H9 (cell line): Measurements from ENCODE around the gene SCUBE1. TPM values are rescaled to one million over a fixed set of nuclear protein-coding genes. Genes with fewer than 3 reads are reported as not detected.

Experiments
- DNase-seq: peaks from one replicate; pipeline ENCODE4 v3.0.0-alpha.2; 2017
- H2AFZ ChIP-seq: one replicate; pipeline ENCODE4 v1.6.1; 2013; ENCODE audit warnings: mild to moderate bottlenecking, low read length, control low read depth, moderate library complexity
- H2AK5ac ChIP-seq: 2 replicates; pipeline ENCODE4 v1.6.1; 2013; ENCODE audit warnings: low read length, control low read depth, mixed read lengths; ENCODE audit not compliant: insufficient read length
- H2BK120ac ChIP-seq: one replicate; pipeline ENCODE4 v1.6.1; 2013; ENCODE audit warnings: low read depth, mild to moderate bottlenecking, low read length, control low read depth, inconsistent platforms; ENCODE audit not compliant: poor library complexity, severe bottlenecking
- H2BK12ac ChIP-seq: 2 replicates; pipeline ENCODE4 v1.6.1; 2013; ENCODE audit warnings: low read length, control low read depth, mixed read lengths, low read depth; ENCODE audit not compliant: insufficient read length
- H2BK15ac ChIP-seq: 2 replicates; pipeline ENCODE4 v1.6.1; 2013; ENCODE audit warnings: low read depth, low read length, control low read depth
- H2BK20ac ChIP-seq: one replicate; pipeline ENCODE4 v1.6.1; 2013; ENCODE audit warnings: low read depth, mild to moderate bottlenecking, low read length, control low read depth, inconsistent platforms; ENCODE audit not compliant: poor library complexity, severe bottlenecking
- H2BK5ac ChIP-seq: 2 replicates; pipeline ENCODE4 v1.6.1; 2013; ENCODE audit warnings: low read length, control low read depth, mixed read lengths; ENCODE audit not compliant: insufficient read length
- H3K14ac ChIP-seq: 2 replicates; pipeline ENCODE4 v1.6.1; 2013; ENCODE audit warnings: low read length, control low read depth; ENCODE audit not compliant: insufficient read depth
- H3K18ac ChIP-seq: 2 replicates; pipeline ENCODE4 v1.6.1; 2013; ENCODE audit warnings: low read depth, mild to moderate bottlenecking, mixed read lengths, low read length, control low read depth; ENCODE audit not compliant: insufficient read length
- H3K23ac ChIP-seq: 2 replicates; pipeline ENCODE4 v1.6.1; 2013; ENCODE audit warnings: low read length, control low read depth, mixed read lengths, low read depth; ENCODE audit not compliant: insufficient read length
- H3K23me2 ChIP-seq: 2 replicates; pipeline ENCODE4 v1.6.1; 2013; ENCODE audit warnings: low read depth, mild to moderate bottlenecking, mixed read lengths, low read length, control low read depth; ENCODE audit not compliant: insufficient read length, poor library complexity, severe bottlenecking
- H3K27ac ChIP-seq: 2 replicates; pipeline ENCODE4 v1.5.1; 2013; ENCODE audit warnings: low read length, control low read depth, mixed read lengths, low read depth; ENCODE audit not compliant: insufficient read length
- H3K27me3 ChIP-seq: 2 replicates; pipeline ENCODE4 v1.6.1; 2013; ENCODE audit warnings: low read length, control low read depth, inconsistent platforms; ENCODE audit not compliant: insufficient read depth
- H3K4ac ChIP-seq: 2 replicates; pipeline ENCODE4 v1.6.1; 2013; ENCODE audit warnings: low read depth, mild to moderate bottlenecking, control low read depth, inconsistent platforms, low read length, moderate library complexity
- H3K4me1 ChIP-seq: 2 replicates; pipeline ENCODE4 v1.6.1; 2013; ENCODE audit warnings: low read length, control low read depth, inconsistent platforms; ENCODE audit not compliant: insufficient read depth
- H3K4me2 ChIP-seq: 2 replicates; pipeline ENCODE4 v1.6.1; 2013; ENCODE audit warnings: low read length, control low read depth, mixed read lengths; ENCODE audit not compliant: insufficient read length, insufficient read depth
- H3K56ac ChIP-seq: 2 replicates; pipeline ENCODE4 v1.6.1; 2013; ENCODE audit warnings: low read depth, mild to moderate bottlenecking, mixed read lengths, low read length, control low read depth; ENCODE audit not compliant: insufficient read length
- H3K79me1 ChIP-seq: 2 replicates; pipeline ENCODE4 v1.6.1; 2013; ENCODE audit warnings: low read depth, mild to moderate bottlenecking, moderate library complexity, low read length, control low read depth, inconsistent platforms; ENCODE audit not compliant: insufficient read depth, poor library complexity, severe bottlenecking
- H3K79me2 ChIP-seq: 2 replicates; pipeline ENCODE4 v1.6.1; 2013; ENCODE audit warnings: low read length, control low read depth, inconsistent platforms; ENCODE audit not compliant: insufficient read depth
- H3K9ac ChIP-seq: 2 replicates; pipeline ENCODE4 v1.6.1; 2013; ENCODE audit warnings: low read length, control low read depth, mixed read lengths; ENCODE audit not compliant: insufficient read length; ENCODE audit errors: extremely low read depth
- H3K9me3 ChIP-seq: one replicate; pipeline ENCODE4 v1.6.1; 2013; ENCODE audit warnings: low read depth, low read length, inconsistent platforms; ENCODE audit not compliant: control insufficient read depth
- H3T11ph ChIP-seq: one replicate; pipeline ENCODE4 v1.6.1; 2013; ENCODE audit warnings: mild to moderate bottlenecking, low read length, control low read depth, inconsistent platforms
- H4K20me1 ChIP-seq: one replicate; pipeline ENCODE4 v1.6.1; 2013; ENCODE audit not compliant: control insufficient read depth, insufficient read length, insufficient read depth
- H4K5ac ChIP-seq: 2 replicates; pipeline ENCODE4 v1.6.1; 2013; ENCODE audit warnings: low read depth, mild to moderate bottlenecking, mixed read lengths, low read length, control low read depth; ENCODE audit not compliant: insufficient read length
- H4K8ac ChIP-seq: replicated peaks from 2 replicates; pipeline ENCODE4 v1.6.1; 2013; ENCODE audit warnings: low read length, control low read depth, mixed read lengths, low read depth; ENCODE audit not compliant: insufficient read length
- H4K91ac ChIP-seq: 2 replicates; pipeline ENCODE4 v1.6.1; 2013; ENCODE audit warnings: low read depth, mild to moderate bottlenecking, moderate library complexity, mixed read lengths, low read length, control low read depth; ENCODE audit not compliant: insufficient read length
- H3K27ac Mint-ChIP-seq, 3 experiments: 2 replicates in 2 of 3; 3 replicates in 1 of 3; pipeline ENCODE4 v1.8.0; 2020 to 2021; ENCODE audit warnings: mixed read lengths in 3 of 3, mild to moderate bottlenecking in 1 of 3, moderate library complexity in 1 of 3
- H3K27me3 Mint-ChIP-seq: 2 replicates; pipeline ENCODE4 v1.8.0; 2021; ENCODE audit warnings: low read depth, mild to moderate bottlenecking, moderate library complexity, mixed read lengths
- H3K36me3 Mint-ChIP-seq, 3 experiments: 2 replicates in 2 of 3; 3 replicates in 1 of 3; pipeline ENCODE4 v1.8.0; 2020 to 2021; ENCODE audit warnings: low read depth in 3 of 3, mixed read lengths in 3 of 3; ENCODE audit not compliant: insufficient read depth in 1 of 3
- H3K4me1 Mint-ChIP-seq, 2 experiments: 2 replicates each; pipeline ENCODE4 v1.8.0; 2020; ENCODE audit warnings: mixed read lengths in 2 of 2
- H3K4me3 Mint-ChIP-seq, 2 experiments: 2 replicates in 1 of 2; 3 replicates in 1 of 2; pipeline ENCODE4 v1.8.0; 2020 to 2021; ENCODE audit warnings: mild to moderate bottlenecking in 2 of 2, mixed read lengths in 2 of 2, moderate library complexity in 1 of 2
- H3K9me3 Mint-ChIP-seq, 2 experiments: 2 replicates in 1 of 2; 3 replicates in 1 of 2; pipeline ENCODE4 v1.8.0; 2020; ENCODE audit warnings: mild to moderate bottlenecking in 2 of 2, mixed read lengths in 2 of 2, moderate library complexity in 1 of 2
- WGBS: extraction: QIAGEN DNeasy Blood & Tissue Kit; methylation state at CpG from one replicate; pipeline ENCODE4 v1.1.7; 2013; ENCODE audit warnings: missing lambda C conversion rate, low lambda C conversion rate, mixed read lengths; ENCODE audit not compliant: insufficient read length; ENCODE audit errors: extremely low coverage; 5-methylcytosine and 5-hydroxymethylcytosine counted together
- total RNA-seq: library from RNA; stranded (reverse); gene quantifications from 2 replicates; pipeline ENCODE4 v1.2.1, GENCODE V29; 2021
- TF ChIP-seq, protein P1 (sequence below): fragments of 200-600 bp; sonication (generic); conservative IDR thresholded peaks from 3 replicates; pipeline ENCODE4 v1.8.0; 2021; ENCODE audit warnings: antibody characterized with exemption, mild to moderate bottlenecking

The SCUBE1 gene
- total RNA-seq, 1 experiment from 2014 or later, result 1.2 TPM

DNA sequence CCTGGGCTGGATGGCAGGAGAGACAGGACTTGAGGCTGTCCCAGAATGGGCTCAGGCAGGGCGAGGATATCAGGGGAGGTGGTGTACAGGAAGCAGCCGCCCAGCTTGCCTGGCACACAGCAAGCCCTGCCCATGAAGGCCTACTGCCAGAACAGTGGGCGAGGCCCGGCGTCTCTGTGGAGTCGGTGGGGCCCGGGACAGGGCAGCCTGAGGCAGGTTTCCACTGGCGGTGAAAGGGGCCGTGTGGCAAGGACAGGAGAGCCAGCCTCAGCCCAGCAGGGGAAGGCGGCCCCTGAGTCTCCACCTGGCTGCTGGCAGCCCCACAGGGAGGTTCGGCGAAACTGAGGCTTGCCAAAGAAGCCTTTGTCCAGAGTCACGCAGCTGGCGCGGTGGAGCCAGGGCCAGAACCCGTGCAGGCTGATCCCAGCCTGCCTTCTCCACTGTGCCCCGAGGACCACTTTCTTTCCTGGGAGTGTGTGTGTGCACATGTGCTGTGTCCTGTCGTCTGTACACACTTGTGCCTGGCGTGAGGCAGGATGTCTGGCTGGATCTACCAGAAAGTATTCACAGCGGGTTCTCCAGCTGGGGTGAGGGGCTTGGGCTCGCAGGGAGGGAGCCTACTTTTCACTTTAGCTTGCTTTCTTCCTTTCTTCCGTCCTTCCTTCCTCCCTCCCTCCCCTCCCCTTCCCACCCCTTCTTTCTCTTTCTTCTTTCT, 190.7 kb downstream of the SCUBE1 start:
- no peak overlapping the region for H3K9ac ChIP-seq
- no peaks in the 10 kb centered on the region for H3K79me2 ChIP-seq
- TF ChIP-seq, protein P1, sequence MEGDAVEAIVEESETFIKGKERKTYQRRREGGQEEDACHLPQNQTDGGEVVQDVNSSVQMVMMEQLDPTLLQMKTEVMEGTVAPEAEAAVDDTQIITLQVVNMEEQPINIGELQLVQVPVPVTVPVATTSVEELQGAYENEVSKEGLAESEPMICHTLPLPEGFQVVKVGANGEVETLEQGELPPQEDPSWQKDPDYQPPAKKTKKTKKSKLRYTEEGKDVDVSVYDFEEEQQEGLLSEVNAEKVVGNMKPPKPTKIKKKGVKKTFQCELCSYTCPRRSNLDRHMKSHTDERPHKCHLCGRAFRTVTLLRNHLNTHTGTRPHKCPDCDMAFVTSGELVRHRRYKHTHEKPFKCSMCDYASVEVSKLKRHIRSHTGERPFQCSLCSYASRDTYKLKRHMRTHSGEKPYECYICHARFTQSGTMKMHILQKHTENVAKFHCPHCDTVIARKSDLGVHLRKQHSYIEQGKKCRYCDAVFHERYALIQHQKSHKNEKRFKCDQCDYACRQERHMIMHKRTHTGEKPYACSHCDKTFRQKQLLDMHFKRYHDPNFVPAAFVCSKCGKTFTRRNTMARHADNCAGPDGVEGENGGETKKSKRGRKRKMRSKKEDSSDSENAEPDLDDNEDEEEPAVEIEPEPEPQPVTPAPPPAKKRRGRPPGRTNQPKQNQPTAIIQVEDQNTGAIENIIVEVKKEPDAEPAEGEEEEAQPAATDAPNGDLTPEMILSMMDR, result no peak
- no peak overlapping the region for H2BK5ac ChIP-seq
- H3K9me3 ChIP-seq, result no peaks in the 10 kb centered on the region
- no peak overlapping the region for H2AFZ ChIP-seq
- Mint-ChIP-seq H3K4me3 (peak overlapping the region in 1 of 2 experiments; percentile 73; a peak in 4 of 5 replicates), H3K36me3 (no peaks in the 10 kb centered on the region), H3K27me3 (peaks cover 22% of the 10 kb centered on the region), H3K4me1 (peaks cover 3 to 25% of the 10 kb centered on the region in 2 experiments), H3K27ac (no peak overlapping the region), H3K9me3 (no peaks in the 10 kb centered on the region)
- no peaks in the 10 kb centered on the region; the same call in 1 of the 2 replicates for H3K4me1 ChIP-seq
- no peak overlapping the region for H3K4ac ChIP-seq
- peak overlapping the region; percentile 10; the same call in 1 of the 2 replicates for H3K14ac ChIP-seq
- 0 out of 2 replicates have a peak overlapping the region, but pooled peaks have one; percentile 13 for H2BK15ac ChIP-seq
- H3K27me3 ChIP-seq, result no peaks in the 10 kb centered on the region; the same call in 1 of the 2 replicates
- H4K8ac ChIP-seq, result no peak overlapping the region
- no peak overlapping the region for H4K5ac ChIP-seq
- H3K4me2 ChIP-seq, result peak overlapping the region; percentile 50
- no CpG with 5 or more reads among the region's 22 CpGs for WGBS
- no peak overlapping the region for H3K56ac ChIP-seq
- no peak overlapping the region for H3K18ac ChIP-seq
- H4K20me1 ChIP-seq, result no peaks in the 10 kb centered on the region
- no peak overlapping the region for H3T11ph ChIP-seq
- H2BK12ac ChIP-seq, result no peak overlapping the region
- H2BK20ac ChIP-seq, result no peak overlapping the region
- H3K23ac ChIP-seq, result no peak overlapping the region
- DNase-seq, result no peak
- H4K91ac ChIP-seq, result no peak overlapping the region
- H2AK5ac ChIP-seq, result no peak overlapping the region
- H3K79me1 ChIP-seq, result no peaks in the 10 kb centered on the region
- no peaks in the 10 kb centered on the region for H3K23me2 ChIP-seq
- H3K27ac ChIP-seq, result no peak overlapping the region
- no peak overlapping the region for H2BK120ac ChIP-seq
